ENCODE data around the gene ARNT2.

ARNT2 gene

DNA sequence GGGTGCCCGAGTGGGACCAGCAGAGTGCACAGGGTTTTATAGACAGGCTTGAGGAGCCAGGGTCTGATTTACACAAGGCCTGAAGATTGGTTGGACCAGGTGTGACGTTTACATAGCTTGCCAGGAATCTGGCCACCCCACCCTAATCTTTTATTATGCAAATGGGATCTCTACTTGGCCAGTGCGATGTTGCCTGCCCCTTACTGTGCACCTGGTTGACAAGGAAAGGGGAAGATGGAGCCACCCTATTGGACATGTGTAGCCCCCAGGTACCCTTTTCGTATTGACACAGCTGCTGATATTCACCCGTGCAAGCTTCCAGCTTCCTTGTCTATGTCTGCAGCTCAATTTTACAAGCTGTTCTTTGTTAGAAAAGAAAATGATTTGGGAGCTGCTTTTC lies 132.0 kb downstream of the ARNT2 start:
- TF ChIP-seq, protein P1, sequence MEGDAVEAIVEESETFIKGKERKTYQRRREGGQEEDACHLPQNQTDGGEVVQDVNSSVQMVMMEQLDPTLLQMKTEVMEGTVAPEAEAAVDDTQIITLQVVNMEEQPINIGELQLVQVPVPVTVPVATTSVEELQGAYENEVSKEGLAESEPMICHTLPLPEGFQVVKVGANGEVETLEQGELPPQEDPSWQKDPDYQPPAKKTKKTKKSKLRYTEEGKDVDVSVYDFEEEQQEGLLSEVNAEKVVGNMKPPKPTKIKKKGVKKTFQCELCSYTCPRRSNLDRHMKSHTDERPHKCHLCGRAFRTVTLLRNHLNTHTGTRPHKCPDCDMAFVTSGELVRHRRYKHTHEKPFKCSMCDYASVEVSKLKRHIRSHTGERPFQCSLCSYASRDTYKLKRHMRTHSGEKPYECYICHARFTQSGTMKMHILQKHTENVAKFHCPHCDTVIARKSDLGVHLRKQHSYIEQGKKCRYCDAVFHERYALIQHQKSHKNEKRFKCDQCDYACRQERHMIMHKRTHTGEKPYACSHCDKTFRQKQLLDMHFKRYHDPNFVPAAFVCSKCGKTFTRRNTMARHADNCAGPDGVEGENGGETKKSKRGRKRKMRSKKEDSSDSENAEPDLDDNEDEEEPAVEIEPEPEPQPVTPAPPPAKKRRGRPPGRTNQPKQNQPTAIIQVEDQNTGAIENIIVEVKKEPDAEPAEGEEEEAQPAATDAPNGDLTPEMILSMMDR (IDR thresholded peaks at IDR 0.05; ENCODE audit: control extremely low read depth, extremely low read depth, low read depth, missing control alignments): no peak
- ChIA-PET CTCF (no interaction called here), POLR2A (no interaction called here)
- no peak for DNase-seq (ENCODE audit: extremely low spot score)

DNA sequence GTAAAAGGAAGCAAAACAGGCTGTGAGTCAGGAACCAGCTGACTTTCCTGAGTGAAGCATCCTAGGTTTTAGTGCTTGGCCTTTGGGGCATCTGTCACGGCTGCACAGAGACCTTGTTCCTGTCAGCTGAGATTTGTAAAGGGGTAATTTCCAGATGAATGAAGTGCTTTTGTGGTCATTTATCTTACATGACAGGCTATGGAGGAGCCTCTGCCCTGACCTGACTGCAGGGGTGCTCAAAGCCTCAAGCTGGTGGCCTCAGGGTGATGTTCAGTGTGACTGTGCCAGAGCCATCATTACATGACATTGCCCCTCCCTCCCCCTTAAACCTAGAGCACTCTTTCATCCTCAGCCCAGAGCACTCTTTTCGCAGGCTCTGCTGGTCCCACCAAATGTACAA lies 132.5 kb downstream of the ARNT2 start:
- TF ChIP-seq, protein P1 (IDR thresholded peaks at IDR 0.05; ENCODE audit: control extremely low read depth, extremely low read depth, low read depth, missing control alignments): no peak
- DNase-seq (ENCODE audit: extremely low spot score): no peak
- ChIA-PET POLR2A (no interaction called here), CTCF (no interaction called here)

DNA sequence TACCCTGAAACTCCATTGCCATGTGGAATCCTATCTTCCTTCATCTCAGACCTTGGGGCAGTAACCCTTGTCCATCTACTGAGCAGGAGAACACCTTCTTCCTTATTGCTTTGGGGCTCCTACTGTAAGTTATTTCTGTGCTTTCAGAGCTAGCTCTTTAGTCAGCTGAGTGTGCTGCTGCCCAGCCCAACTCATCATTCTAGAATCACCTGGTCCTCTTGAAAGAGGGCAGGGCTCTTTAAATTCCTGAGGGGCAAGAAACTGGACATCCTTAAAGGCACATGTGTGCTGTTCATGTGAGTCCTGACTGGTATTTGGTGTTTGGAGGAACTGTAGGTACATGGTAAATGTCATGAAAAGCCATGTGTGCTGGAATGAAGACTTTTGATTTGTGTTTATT lies 140.9 kb downstream of the ARNT2 start:
- DNase-seq (ENCODE audit: extremely low spot score): no peak
- TF ChIP-seq, protein P1 (IDR thresholded peaks at IDR 0.05; ENCODE audit: control extremely low read depth, extremely low read depth, low read depth, missing control alignments): no peak
- POLR2A ChIA-PET: no interaction called here
- CTCF ChIA-PET: interaction anchor here (0.7 kb wide), 1 partner anchor 231 kb away, joined by 4 read pairs; no protein-coding TSS in a partner anchor

DNA sequence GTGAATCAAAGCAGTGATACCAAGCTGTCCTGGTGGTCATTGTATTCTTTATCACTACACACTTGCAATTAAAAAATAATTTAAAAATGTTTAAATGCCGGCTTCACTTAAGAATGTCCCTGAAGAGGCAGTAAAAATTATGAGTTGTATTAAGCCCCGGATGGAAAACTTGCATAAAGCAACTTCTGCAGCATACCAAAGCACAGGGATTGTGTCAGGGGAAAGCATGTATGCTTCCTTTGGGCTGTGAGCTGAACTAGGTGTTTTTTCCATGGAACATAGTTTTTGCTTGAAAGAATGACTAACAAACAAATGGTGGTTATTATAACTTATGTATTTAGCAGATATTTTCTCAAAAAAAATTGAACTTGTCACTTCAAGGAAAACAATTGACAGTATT lies 143.1 kb downstream of the ARNT2 start:
- DNase-seq (ENCODE audit: extremely low spot score): no peak

DNA sequence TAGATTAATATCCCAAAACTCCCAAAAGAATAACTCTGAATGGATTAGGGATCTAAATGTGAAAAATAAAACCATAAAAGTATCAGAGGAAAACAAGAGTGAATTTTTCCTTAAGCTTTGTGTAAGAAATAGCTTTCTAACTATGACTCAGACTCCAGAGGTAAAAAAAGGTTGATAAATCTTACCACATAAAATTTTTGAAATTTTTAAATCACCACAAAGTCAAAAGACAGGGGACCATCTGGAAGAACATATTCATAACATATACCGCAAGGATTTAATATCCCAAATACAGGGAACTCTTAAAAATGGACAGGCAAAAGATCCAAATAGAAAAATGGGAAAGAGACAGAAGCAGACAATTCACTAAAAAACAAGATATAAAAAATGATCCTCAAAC lies 145.0 kb downstream of the ARNT2 start:
- CTCF ChIA-PET: interaction anchor here (1.3 kb wide), 1 partner anchor 717 kb away, joined by 3 read pairs; no protein-coding TSS in a partner anchor
- POLR2A ChIA-PET: no interaction called here
- TF ChIP-seq, protein P1 (IDR thresholded peaks at IDR 0.05; ENCODE audit: control extremely low read depth, extremely low read depth, low read depth, missing control alignments): no peak
- no peak for DNase-seq (ENCODE audit: extremely low spot score)

More for the DNA sequence above, 143.1 kb downstream of the ARNT2 start:
- ChIA-PET POLR2A (no interaction called here), CTCF (no interaction called here)
- TF ChIP-seq, protein P1 (IDR thresholded peaks at IDR 0.05; ENCODE audit: control extremely low read depth, extremely low read depth, low read depth, missing control alignments): no peak

DNA sequence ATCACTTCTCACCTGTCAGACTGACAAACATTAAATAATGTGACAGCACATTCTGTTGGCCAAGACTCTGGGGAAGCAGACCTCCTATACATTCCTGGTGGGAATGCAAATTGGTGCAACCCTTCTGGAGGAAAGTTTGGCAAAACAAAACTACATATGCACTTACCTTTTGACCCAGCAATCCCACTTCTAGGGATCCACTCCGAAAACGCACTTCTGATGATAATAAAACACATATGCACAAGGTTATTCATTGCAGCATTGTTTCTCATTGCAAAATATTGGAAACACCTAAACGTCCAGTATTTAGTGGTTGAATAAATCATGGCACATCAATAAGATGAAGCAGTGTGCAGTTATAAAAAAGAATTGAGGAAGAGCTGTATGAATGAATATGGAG lies 145.5 kb downstream of the ARNT2 start:
- ChIA-PET CTCF (interaction anchor here (1.3 to 2.3 kb wide), 2 partner anchors 227 to 716 kb away, joined by 3 to 5 read pairs; no protein-coding TSS in a partner anchor), POLR2A (no interaction called here)
- DNase-seq (ENCODE audit: extremely low spot score): no peak
- TF ChIP-seq, protein P1 (IDR thresholded peaks at IDR 0.05; ENCODE audit: control extremely low read depth, extremely low read depth, low read depth, missing control alignments): no peak
